GM10266 (cell line): ENCODE data around the gene CNOT2.
"Not testable (repeated sequence)": the region's sequence is repeated elsewhere in the genome, so short reads cannot be mapped to it uniquely, and the experiment has no call there.

Source experiments
- DNase-seq: peaks from one replicate; pipeline ENCODE4 v3.0.0; 2012; ENCODE audit errors: extremely low spot score
- CTCF ChIP-seq: IDR thresholded peaks from 2 replicates; pipeline ENCODE4 v1.5.1; 2012; ENCODE audit warnings: mild to moderate bottlenecking, low read depth; ENCODE audit not compliant: control insufficient read depth, insufficient read depth; ENCODE audit errors: missing control alignments

The CNOT2 gene

GRCh38 chr12:70292017-70292776 is 49.0 kb downstream of the CNOT2 start:
- no peak for DNase-seq
- no peak for TF ChIP-seq CTCF

- DNase-seq, result not testable (repeated sequence)
Observed at GRCh38 chr12:70304684-70305555, 61.7 kb downstream of the CNOT2 start.

GRCh38 chr12:70305794-70306193 is 62.6 kb downstream of the CNOT2 start:
- TF ChIP-seq CTCF, result no peak
- no peak for DNase-seq

- no peak for DNase-seq
- no peak for TF ChIP-seq CTCF
Observed at GRCh38 chr12:70306676-70307075, 63.4 kb downstream of the CNOT2 start.

- no peak for TF ChIP-seq CTCF
- no peak for DNase-seq
Observed at GRCh38 chr12:70307868-70308267, 64.6 kb downstream of the CNOT2 start.

GRCh38 chr12:70309348-70309747 is 66.1 kb downstream of the CNOT2 start:
- DNase-seq, result no peak
- no peak for TF ChIP-seq CTCF

- no peak for DNase-seq
- TF ChIP-seq CTCF, result no peak
Observed at GRCh38 chr12:70314145-70314544, 70.9 kb downstream of the CNOT2 start.
